HepG2 (cell line): ENCODE measurements around the gene ZNF488. TPM values are rescaled to one million over a fixed set of nuclear protein-coding genes. Genes with fewer than 3 reads are reported as not detected.

Experiments
- ATAC-seq: fragments of 200-7000 bp; cut with Tn5 transposase; 3 replicates; pipeline ENCODE4 v1.9.1; 2020; ENCODE audit warnings: mild to moderate bottlenecking, moderate library complexity
- Bru-seq: library from RNA; stranded (reverse); fragments of 400-500 nt; gene quantifications from one replicate; lab custom pipeline; 2021; lab: Mats Ljungman, UMichigan
- BruChase-seq, 2 experiments: library from RNA; stranded (reverse); fragments of 400-500 nt; gene quantifications; one replicate each; lab custom pipeline; 2021; lab: Mats Ljungman, UMichigan
- BruUV-seq: library from RNA; stranded (reverse); fragments of 400-500 nt; replicated peaks from 2 replicates; lab custom pipeline; 2021; lab: Mats Ljungman, UMichigan
- CTCF ChIA-PET: fragments of 300-600 bp; formaldehyde crosslinking; extraction: SDS; loops from one replicate; lab custom pipeline; 2021; ENCODE audit warnings: low total read pairs, inconsistent platforms, low intra/inter-chr PET ratio; lab: Yijun Ruan, JAX
- POLR2A ChIA-PET: fragments of 350-600 bp; sonication (Branson Sonifier 250); formaldehyde crosslinking; loops from one replicate; lab custom pipeline; 2020; ENCODE audit warnings: antibody characterized with exemption, inconsistent platforms; lab: Yijun Ruan, JAX
- DNase-seq: peaks from one replicate; pipeline ENCODE4 v3.0.0-alpha.2; 2015; ENCODE audit warnings: low spot score
- FAIRE-seq: peaks from 3 replicates; lab custom pipeline; 2011; peaks lifted over from hg19 to GRCh38; lab: Jason Lieb, UNC
- H2AFZ ChIP-seq: one replicate; pipeline ENCODE4 v1.6.1; 2011; ENCODE audit warnings: low read length, inconsistent platforms
- H3K27ac ChIP-seq: fragments of 300-600 bp; 3 replicates; pipeline ENCODE4 v1.8.0; 2011; ENCODE audit warnings: mixed run types, mild to moderate bottlenecking, mixed read lengths, low read length, inconsistent platforms; ENCODE audit not compliant: insufficient read depth; ENCODE audit errors: extremely low read length
- H3K27me3 ChIP-seq, 2 experiments: fragments of 200-600 bp in 1 of 2; 2 replicates in 1 of 2; 3 replicates in 1 of 2; pipeline versions ENCODE4 v1.6.0 to v1.8.0; 2011; ENCODE audit warnings: low read length in 2 of 2, mild to moderate bottlenecking in 2 of 2, moderate library complexity in 2 of 2, inconsistent platforms in 1 of 2; ENCODE audit not compliant: insufficient read depth in 2 of 2, control insufficient read depth in 1 of 2
- H3K36me3 ChIP-seq, 2 experiments: fragments of 200-600 bp in 1 of 2; replicated peaks in 1 of 2; 2 replicates in 1 of 2; 3 replicates in 1 of 2; pipeline versions ENCODE4 v1.5.1 to v1.8.0; 2011; ENCODE audit warnings: low read length in 2 of 2, inconsistent platforms in 1 of 2; ENCODE audit not compliant: insufficient read depth in 2 of 2, control insufficient read depth in 1 of 2
- H3K4me1 ChIP-seq: 2 replicates; pipeline ENCODE4 v1.5.1; 2012; ENCODE audit warnings: low read length, inconsistent platforms; ENCODE audit not compliant: insufficient read depth
- H3K4me2 ChIP-seq: 2 replicates; pipeline ENCODE4 v1.6.0; 2011; ENCODE audit warnings: low read depth, low read length, inconsistent platforms
- H3K4me3 ChIP-seq, 3 experiments: fragments of 200-600 bp in 1 of 3; sonication (generic), shearing (Covaris generic) in 1 of 3; replicated peaks in 1 of 3; 2 replicates each; pipeline ENCODE4 v1.5.1; 2011 to 2016; ENCODE audit warnings: low read length in 3 of 3, inconsistent platforms in 2 of 3, low read depth in 2 of 3, mild to moderate bottlenecking in 2 of 3, control low read depth in 1 of 3, mixed read lengths in 1 of 3; ENCODE audit not compliant: insufficient read depth in 1 of 3
- H3K79me2 ChIP-seq: one replicate; pipeline ENCODE4 v1.6.1; 2011; ENCODE audit warnings: low read length, inconsistent platforms; ENCODE audit not compliant: insufficient read depth
- H3K9ac ChIP-seq: 2 replicates; pipeline ENCODE4 v1.6.0; 2011; ENCODE audit warnings: mild to moderate bottlenecking, low read depth, low read length, inconsistent platforms; ENCODE audit not compliant: insufficient read depth
- H3K9me3 ChIP-seq: 2 replicates; pipeline ENCODE4 v1.5.1; 2012; ENCODE audit warnings: mild to moderate bottlenecking, low read length
- H4K20me1 ChIP-seq: 2 replicates; pipeline ENCODE4 v1.6.0; 2011; ENCODE audit warnings: inconsistent platforms, mild to moderate bottlenecking, low read length, moderate library complexity; ENCODE audit not compliant: insufficient read depth
- AFF4 ChIP-seq: sonication (generic); formaldehyde crosslinking; IDR thresholded peaks from 2 replicates; pipeline ENCODE4 v1.4.0; 2020; ENCODE audit warnings: missing genetic modification reagents
- GPBP1L1 ChIP-seq: sonication (generic); formaldehyde crosslinking; IDR thresholded peaks from 2 replicates; pipeline ENCODE4 v1.5.0; 2020; ENCODE audit warnings: mild to moderate bottlenecking, missing genetic modification reagents
- HES4 ChIP-seq: sonication (generic); formaldehyde crosslinking; IDR thresholded peaks from 2 replicates; pipeline ENCODE4 v1.9.0; 2021; ENCODE audit warnings: mild to moderate bottlenecking, missing genetic modification reagents, borderline replicate concordance
- IKZF4 ChIP-seq: sonication (generic); formaldehyde crosslinking; IDR thresholded peaks from 2 replicates; pipeline ENCODE4 v1.5.1; 2020; ENCODE audit warnings: borderline replicate concordance, mild to moderate bottlenecking, low read depth, missing genetic modification reagents; ENCODE audit errors: not compliant biosample characterization
- NFRKB ChIP-seq: fragments of 450-650 bp; IDR thresholded peaks from 2 replicates; pipeline ENCODE4 v1.6.1; 2017
- RELA ChIP-seq: sonication (generic); formaldehyde crosslinking; IDR thresholded peaks from 2 replicates; pipeline ENCODE4 v1.4.0; 2020; ENCODE audit warnings: missing genetic modification reagents
- RFXANK ChIP-seq: IDR thresholded peaks from 2 replicates; pipeline ENCODE4 v1.6.1; 2016
- SIX4 ChIP-seq: sonication (generic); formaldehyde crosslinking; IDR thresholded peaks from 2 replicates; pipeline ENCODE4 v1.4.0; 2020; ENCODE audit warnings: missing genetic modification reagents
- ZBTB1 ChIP-seq: sonication (generic); formaldehyde crosslinking; IDR thresholded peaks from 2 replicates; pipeline ENCODE4 v1.4.0; 2020; ENCODE audit warnings: missing genetic modification reagents, borderline replicate concordance
- ZNF543 ChIP-seq: sonication (generic); formaldehyde crosslinking; IDR thresholded peaks from 2 replicates; pipeline ENCODE4 v1.4.0; 2020; ENCODE audit warnings: mild to moderate bottlenecking, missing genetic modification reagents
- ZNF670 ChIP-seq: sonication (generic); formaldehyde crosslinking; IDR thresholded peaks from 2 replicates; pipeline ENCODE4 v1.8.0; 2022; ENCODE audit warnings: mild to moderate bottlenecking, missing genetic modification reagents, borderline replicate concordance
- ZNF678 ChIP-seq: sonication (generic); formaldehyde crosslinking; IDR thresholded peaks from 2 replicates; pipeline ENCODE4 v1.4.0; 2020; ENCODE audit warnings: mild to moderate bottlenecking, missing genetic modification reagents
- ZNF746 ChIP-seq: sonication (generic); formaldehyde crosslinking; IDR thresholded peaks from 2 replicates; pipeline ENCODE4 v1.8.0; 2022; ENCODE audit warnings: mild to moderate bottlenecking, missing genetic modification reagents
- ZNF792 ChIP-seq: IDR thresholded peaks from 2 replicates; pipeline ENCODE4 v1.6.1; 2016
- ZNF83 ChIP-seq: sonication (generic); formaldehyde crosslinking; IDR thresholded peaks from 2 replicates; pipeline ENCODE4 v1.4.0; 2020; ENCODE audit warnings: missing genetic modification reagents, mild to moderate bottlenecking, borderline replicate concordance
- WGBS: methylation state at CpG from one replicate; pipeline ENCODE4 v1.1.6; 2017; ENCODE audit warnings: low lambda C conversion rate; 5-methylcytosine and 5-hydroxymethylcytosine counted together
- in situ Hi-C: cut with HindIII; loops from 2 replicates; pipeline ENCODE4 v1.10.0; 2017; ENCODE audit warnings: low pct_unique_long_range_greater_than_20kb; ENCODE audit not compliant: extremely low pct_ligation_motif_present
- intact Hi-C: fragments of 100-400 bp; cut with micrococcal nuclease; formaldehyde crosslinking; loops from one replicate; pipeline ENCODE4 v1.10.0; 2022; ENCODE audit not compliant: unreplicated experiment
- long read RNA-seq, 2 experiments: library from RNA in 1 of 2; library from polyadenylated mRNA in 1 of 2; stranded (forward) in 1 of 2; unstranded in 1 of 2; transcript quantifications; one replicate each; pipeline ENCODE4 v2.0.0, GENCODE V29; 2019 to 2022
- polyA minus RNA-seq, 3 experiments: library from RNA; depleted of rRNA, polyadenylated mRNA; stranded (reverse); fragments of >200 nt; gene quantifications; 2 replicates each; pipeline ENCODE4 v1.2.3, GENCODE V29; 2011; ENCODE audit warnings: low replicate concordance in 1 of 3
- polyA plus RNA-seq, 8 experiments: library from polyadenylated mRNA; depleted of rRNA in 3 of 8; stranded (reverse) in 7 of 8; unstranded in 1 of 8; fragments of >200 nt; fragmentation: Illumina TruSeq in 4 of 8; extraction: Trizol in 4 of 8; gene quantifications; 2 replicates each; pipeline versions ENCODE4 v1.2.1 to v1.2.3, GENCODE V29; 2011 to 2016; ENCODE audit warnings: low read depth in 4 of 8, missing spikeins in 1 of 8, mixed read lengths in 1 of 8; ENCODE audit not compliant: insufficient read depth in 1 of 8
- total RNA-seq, 5 experiments: library from RNA; depleted of rRNA; stranded (reverse); fragments of >200 nt; fragmentation: Illumina TruSeq; extraction: Trizol; gene quantifications; 2 replicates each; pipeline ENCODE4 v1.2.3, GENCODE V29; 2016; ENCODE audit warnings: low read depth in 1 of 5

The ZNF488 gene
- total RNA-seq (2016; rRNA removed; fragmentation: Illumina TruSeq; extraction: Trizol), result 0.13 and 0.17 TPM in 2 replicates
- total RNA-seq (2016; cell fraction: cytosol; rRNA removed; fragmentation: Illumina TruSeq; extraction: Trizol; ENCODE audit: low read depth), result not detected in 2 replicates
- 0.11 and 0.18 TPM in 2 replicates for total RNA-seq (2016; cell fraction: insoluble cytoplasmic fraction; rRNA removed; fragmentation: Illumina TruSeq; extraction: Trizol)
- 0.09 and 0.10 TPM in 2 replicates for total RNA-seq (2016; cell fraction: membrane; rRNA removed; fragmentation: Illumina TruSeq; extraction: Trizol)
- 0.09 TPM in 2 replicates for total RNA-seq (2016; cell fraction: nucleus; rRNA removed; fragmentation: Illumina TruSeq; extraction: Trizol)
- polyA plus RNA-seq (2011; rRNA removed), result 0.10 and 0.15 TPM in 2 replicates
- 0.09 TPM in 2 replicates for polyA plus RNA-seq (2011; cell fraction: cytosol; rRNA removed)
- polyA plus RNA-seq (2011; cell fraction: nucleus; rRNA removed), result 0.17 and 0.18 TPM in 2 replicates
- polyA plus RNA-seq (2012), result 0.13 and 0.17 TPM in 2 replicates
- polyA plus RNA-seq (2016; cell fraction: cytosol; fragmentation: Illumina TruSeq; extraction: Trizol; ENCODE audit: low read depth), result not detected in 2 replicates
- polyA plus RNA-seq (2016; cell fraction: insoluble cytoplasmic fraction; fragmentation: Illumina TruSeq; extraction: Trizol; ENCODE audit: low read depth), result 0.22 and 0.45 TPM in 2 replicates
- 0.07 and 0.12 TPM in 2 replicates for polyA plus RNA-seq (2016; cell fraction: membrane; fragmentation: Illumina TruSeq; extraction: Trizol; ENCODE audit: low read depth)
- polyA plus RNA-seq (2016; cell fraction: nucleus; fragmentation: Illumina TruSeq; extraction: Trizol; ENCODE audit: insufficient read depth, low read depth), result 0.21 TPM in 1 of 2 replicates, not detected in the other
- 0.34 and 2.9 TPM in 2 replicates for polyA minus RNA-seq (2011; rRNA and poly(A)+ RNA removed; ENCODE audit: low replicate concordance)
- not detected in 2 replicates for polyA minus RNA-seq (2011; cell fraction: cytosol; rRNA and poly(A)+ RNA removed)
- polyA minus RNA-seq (2011; cell fraction: nucleus; rRNA and poly(A)+ RNA removed), result 0.12 TPM in 1 of 2 replicates, not detected in the other
- Bru-seq, nascent RNA, result percentile 19 among the genes with signal in this experiment
- BruChase-seq, experiment 1, labeled RNA remaining after a 6-hour chase, result percentile 12 among the genes with signal in this experiment
- percentile 15 among the genes with signal in this experiment for BruChase-seq, experiment 2, labeled RNA remaining after a 2-hour chase
- long read RNA-seq, experiment 1, partial matches to known transcripts, result 0 of 1 reads
- long read RNA-seq, experiment 1, other reads (novel, unspliced or antisense), result 0 of 1 reads
- long read RNA-seq, experiment 2, result 0 reads

GRCh38 chr10:47384148-47384921 lies at the start of gene ZNF488:
Gene ZNF488 (minus strand): TSS chr10:47384293. CDS start chr10:47368829, 15,464 bp downstream.
- no TSS peak for BruUV-seq
- peak; percentile 49 for DNase-seq
- H3K27ac ChIP-seq, result no peak within 1 kb of the TSS
- H3K4me3 ChIP-seq, result peak within 1 kb of the TSS; percentile 58 to 76 (median 66)
- CTCF ChIA-PET, result no interaction called here
- ATAC-seq, result peak; percentile 94
- no peaks in the 10 kb centered on the region for H3K79me2 ChIP-seq
- peak within 1 kb of the TSS; percentile 82 for H3K4me2 ChIP-seq
- peaks cover 3 to 20% of the 10 kb centered on the region in 2 experiments for H3K27me3 ChIP-seq
- in situ Hi-C loops (loop anchor here (5.0 to 10.0 kb wide), 2 partner anchors 1102 to 1280 kb away; no protein-coding TSS in a partner anchor), intact Hi-C loops (no loop called here)
- H4K20me1 ChIP-seq, result no peaks in the 10 kb centered on the region
- FAIRE-seq, result no peak
- WGBS, result 2% methylated on average over 7 of the region's 75 CpGs
- H3K36me3 ChIP-seq, result no peaks in the 10 kb centered on the region
- peaks cover 32% of the 10 kb centered on the region for H3K4me1 ChIP-seq
- no peak within 1 kb of the TSS for H2AFZ ChIP-seq
- H3K9ac ChIP-seq, result peak within 1 kb of the TSS; percentile 55; the same call in 1 of the 2 replicates
- H3K9me3 ChIP-seq, result 0 out of 2 replicates have a peak, but pooled peaks cover 4% of the 10 kb centered on the region
- POLR2A ChIA-PET, result no interaction called here
- no peak for TF ChIP-seq ZNF792 (CRISPR knock-in tag)
- TF ChIP-seq RFXANK (CRISPR knock-in tag), result no peak
- TF ChIP-seq ZNF543 (CRISPR knock-in tag), result no peak
- TF ChIP-seq ZNF746 (CRISPR knock-in tag), result no peak; the same call in 1 of the 2 replicates
- TF ChIP-seq ZNF670 (CRISPR knock-in tag), result no peak
- TF ChIP-seq HES4 (CRISPR knock-in tag), result no peak; the same call in 1 of the 2 replicates
- TF ChIP-seq ZNF678, result no peak
- no peak for TF ChIP-seq ZBTB1 (CRISPR knock-in tag)
- no peak for TF ChIP-seq GPBP1L1 (CRISPR knock-in tag)
- TF ChIP-seq IKZF4, result no peak
- TF ChIP-seq RELA (CRISPR knock-in tag), result no peak
- no peak for TF ChIP-seq SIX4 (CRISPR knock-in tag)
- TF ChIP-seq ZNF83 (CRISPR knock-in tag), result no peak
- no peak for TF ChIP-seq NFRKB
- no peak for TF ChIP-seq AFF4 (CRISPR knock-in tag)
